Measurements from ENCODE around the gene NTM.

DNA sequence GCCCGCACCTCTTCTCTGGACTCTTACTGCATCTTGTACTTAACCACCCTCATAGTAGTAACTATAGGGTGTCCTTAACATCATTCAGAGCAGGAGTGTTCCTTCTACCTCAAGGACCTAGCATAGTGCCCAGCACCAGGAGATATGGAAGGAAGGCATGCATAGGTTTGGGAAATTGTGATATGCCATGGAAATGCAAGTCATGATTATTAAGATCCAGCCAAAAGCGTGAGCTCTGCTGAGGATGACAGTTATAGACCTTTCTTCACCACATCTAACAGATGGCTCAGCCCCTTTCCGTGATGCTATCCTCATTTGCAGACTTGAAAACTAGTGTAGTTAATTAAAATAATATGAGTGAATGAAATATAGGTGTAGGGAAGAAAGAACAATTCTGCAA lies 746.1 kb downstream of the NTM start:
- TF ChIP-seq, protein P1, sequence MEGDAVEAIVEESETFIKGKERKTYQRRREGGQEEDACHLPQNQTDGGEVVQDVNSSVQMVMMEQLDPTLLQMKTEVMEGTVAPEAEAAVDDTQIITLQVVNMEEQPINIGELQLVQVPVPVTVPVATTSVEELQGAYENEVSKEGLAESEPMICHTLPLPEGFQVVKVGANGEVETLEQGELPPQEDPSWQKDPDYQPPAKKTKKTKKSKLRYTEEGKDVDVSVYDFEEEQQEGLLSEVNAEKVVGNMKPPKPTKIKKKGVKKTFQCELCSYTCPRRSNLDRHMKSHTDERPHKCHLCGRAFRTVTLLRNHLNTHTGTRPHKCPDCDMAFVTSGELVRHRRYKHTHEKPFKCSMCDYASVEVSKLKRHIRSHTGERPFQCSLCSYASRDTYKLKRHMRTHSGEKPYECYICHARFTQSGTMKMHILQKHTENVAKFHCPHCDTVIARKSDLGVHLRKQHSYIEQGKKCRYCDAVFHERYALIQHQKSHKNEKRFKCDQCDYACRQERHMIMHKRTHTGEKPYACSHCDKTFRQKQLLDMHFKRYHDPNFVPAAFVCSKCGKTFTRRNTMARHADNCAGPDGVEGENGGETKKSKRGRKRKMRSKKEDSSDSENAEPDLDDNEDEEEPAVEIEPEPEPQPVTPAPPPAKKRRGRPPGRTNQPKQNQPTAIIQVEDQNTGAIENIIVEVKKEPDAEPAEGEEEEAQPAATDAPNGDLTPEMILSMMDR (IDR thresholded peaks at IDR 0.05; ENCODE audit: low read depth, low read length) = no peak
- TF ChIP-seq EZH2phosphoT487 (IDR thresholded peaks at IDR 0.05; ENCODE audit: low read depth) = no peak

Measured in OCI-LY3 (cell line).